NCI-H146 treated with DMSO at 0.1 percent for 48 hours (cell line): ENCODE results near the gene GNAO1.
A peak's percentile ranks its signal among the peaks of the same experiment; 100 is the strongest.

Source experiments
- DNase-seq: peaks from one replicate; lab custom pipeline; 2025; ENCODE audit not compliant: unreplicated experiment; lab: John Stamatoyannopoulos, UW

Gene GNAO1

DNA sequence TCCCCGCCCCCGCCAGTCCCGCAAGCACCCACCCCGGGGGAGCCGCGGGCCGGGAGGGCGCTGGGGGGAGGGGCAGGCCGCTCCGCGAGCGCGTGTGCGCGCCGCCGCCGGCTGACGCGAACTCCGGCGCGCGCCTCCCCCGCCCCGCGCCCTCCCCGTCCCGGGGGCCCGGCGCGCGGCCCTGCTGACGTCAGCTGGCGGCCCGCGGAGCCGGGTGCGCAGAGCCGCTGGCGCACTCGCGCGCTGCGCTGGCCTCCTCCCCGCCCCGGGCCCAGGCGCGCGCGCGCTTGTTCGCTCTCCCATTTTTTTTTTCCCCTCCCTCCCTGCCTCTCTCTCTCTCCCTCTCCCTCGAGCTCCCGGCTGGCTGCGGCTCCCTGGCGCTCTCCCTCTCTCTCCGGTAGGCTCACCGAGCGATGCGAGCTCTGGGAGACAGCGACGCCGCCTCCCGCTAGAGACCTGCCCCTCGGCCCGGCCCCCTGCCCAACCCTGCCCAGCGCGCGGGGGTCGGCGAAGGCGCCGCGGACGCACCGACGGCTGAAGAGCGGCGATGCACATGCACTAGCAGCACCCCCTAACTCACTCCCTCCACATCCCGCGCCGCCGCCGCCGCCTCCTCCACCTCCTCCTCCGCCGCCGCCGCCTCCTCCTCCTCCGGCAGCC lies at the start of gene GNAO1:
TSS of gene GNAO1 (plus strand) at position 334 of the 660 bp plus-strand sequence. CDS start 747 bp downstream, outside the sequence.
- DNase-seq = peak; percentile 33

GRCh38 chr16:56143666-56144065 lies 47.6 kb upstream of the GNAO1 start:
- no peak for DNase-seq

GRCh38 chr16:56145369-56145768 lies 45.9 kb upstream of the GNAO1 start:
- no peak for DNase-seq

GRCh38 chr16:56151621-56152020 lies 39.7 kb upstream of the GNAO1 start:
- no peak for DNase-seq

DNA sequence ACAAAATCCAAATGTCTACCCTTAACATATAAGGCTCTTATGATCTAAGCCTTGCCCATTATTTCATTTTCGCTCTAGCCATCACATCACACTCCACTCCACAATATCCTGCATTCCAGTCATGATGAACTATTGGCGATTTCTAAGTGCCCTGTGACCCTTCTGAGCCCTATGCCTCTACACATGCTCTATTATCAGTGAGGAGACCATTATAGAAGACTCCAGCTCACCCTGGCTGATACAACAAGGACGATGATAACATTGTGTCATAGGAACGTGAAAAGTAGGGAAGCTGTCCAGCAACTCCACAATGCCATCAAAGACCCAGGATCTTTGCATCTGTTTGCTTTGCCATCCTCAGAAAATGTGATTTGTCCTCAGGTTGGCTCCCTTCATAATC lies 29.6 kb upstream of the GNAO1 start:
- DNase-seq = no peak

GRCh38 chr16:56163089-56163488 lies 28.2 kb upstream of the GNAO1 start:
- DNase-seq = no peak

DNA sequence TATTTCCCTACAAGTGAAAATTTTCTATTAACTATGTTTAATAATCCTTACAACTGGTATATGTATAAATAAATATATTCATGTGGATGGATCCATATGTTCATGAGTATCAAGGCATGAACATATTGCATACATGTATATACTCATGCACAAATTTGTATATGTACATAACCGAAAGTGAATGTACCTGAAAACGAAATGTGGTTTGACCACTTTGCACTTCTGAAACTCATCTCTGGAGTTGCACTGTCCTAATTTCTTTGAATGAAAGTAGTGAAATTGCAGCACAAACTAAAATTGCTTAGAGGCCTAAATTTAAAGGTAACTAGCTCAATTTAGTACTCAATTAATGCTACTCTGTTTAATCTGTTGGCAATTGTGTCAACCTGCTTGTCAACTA lies 27.4 kb upstream of the GNAO1 start:
- no peak for DNase-seq

DNA sequence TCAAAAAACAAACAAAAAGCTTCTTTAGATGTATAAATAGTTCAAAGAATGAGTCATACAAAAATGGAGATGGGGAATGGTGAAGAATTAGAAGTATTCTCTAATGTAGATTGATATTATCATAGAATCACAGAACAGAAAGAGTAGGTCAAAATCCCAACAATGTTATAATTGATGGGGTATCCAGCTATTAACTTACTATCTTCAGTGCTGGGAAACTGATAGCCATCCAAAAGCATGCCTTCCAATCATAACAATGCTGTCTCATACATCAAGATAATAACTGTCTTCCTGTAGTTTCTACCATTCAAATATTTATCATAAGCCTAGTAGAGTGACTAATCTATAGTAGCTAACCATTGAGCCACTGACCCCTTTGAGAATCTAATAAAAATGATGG lies 26.7 kb upstream of the GNAO1 start:
- no peak for DNase-seq

DNA sequence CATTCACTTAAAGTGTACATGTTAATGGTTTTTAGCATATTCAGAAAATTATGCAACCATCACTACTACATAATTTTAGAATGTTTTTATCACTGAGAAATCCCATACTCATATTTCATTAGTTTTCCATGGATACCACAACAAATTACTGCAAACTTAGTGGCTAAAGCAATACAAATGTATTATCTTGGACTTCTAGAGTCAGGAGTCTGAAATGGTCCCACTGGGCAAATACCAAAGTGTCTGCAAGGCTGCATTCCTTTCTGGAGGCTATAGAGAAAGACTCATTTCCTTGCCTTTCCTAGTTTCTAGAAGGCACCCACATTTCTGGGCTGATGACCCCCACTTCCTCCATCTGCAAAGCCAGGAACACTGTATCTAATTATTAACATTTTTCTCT lies 16.9 kb upstream of the GNAO1 start:
- no peak for DNase-seq

GRCh38 chr16:56181401-56181800 lies 9.9 kb upstream of the GNAO1 start:
- DNase-seq = no peak

GRCh38 chr16:56183266-56183665 lies 8.0 kb upstream of the GNAO1 start:
- peak; percentile 33 for DNase-seq

- DNase-seq = no peak
Measured at GRCh38 chr16:56190048-56190676, 1.1 kb upstream of the GNAO1 start.

GRCh38 chr16:56190677-56191155 lies 573 bp upstream of the GNAO1 start:
- no peak for DNase-seq

- no peak for DNase-seq
Measured at GRCh38 chr16:56191835-56192634, 746 bp downstream of the GNAO1 start.

GRCh38 chr16:56192635-56192945 lies 1.3 kb downstream of the GNAO1 start:
- no peak for DNase-seq

DNA sequence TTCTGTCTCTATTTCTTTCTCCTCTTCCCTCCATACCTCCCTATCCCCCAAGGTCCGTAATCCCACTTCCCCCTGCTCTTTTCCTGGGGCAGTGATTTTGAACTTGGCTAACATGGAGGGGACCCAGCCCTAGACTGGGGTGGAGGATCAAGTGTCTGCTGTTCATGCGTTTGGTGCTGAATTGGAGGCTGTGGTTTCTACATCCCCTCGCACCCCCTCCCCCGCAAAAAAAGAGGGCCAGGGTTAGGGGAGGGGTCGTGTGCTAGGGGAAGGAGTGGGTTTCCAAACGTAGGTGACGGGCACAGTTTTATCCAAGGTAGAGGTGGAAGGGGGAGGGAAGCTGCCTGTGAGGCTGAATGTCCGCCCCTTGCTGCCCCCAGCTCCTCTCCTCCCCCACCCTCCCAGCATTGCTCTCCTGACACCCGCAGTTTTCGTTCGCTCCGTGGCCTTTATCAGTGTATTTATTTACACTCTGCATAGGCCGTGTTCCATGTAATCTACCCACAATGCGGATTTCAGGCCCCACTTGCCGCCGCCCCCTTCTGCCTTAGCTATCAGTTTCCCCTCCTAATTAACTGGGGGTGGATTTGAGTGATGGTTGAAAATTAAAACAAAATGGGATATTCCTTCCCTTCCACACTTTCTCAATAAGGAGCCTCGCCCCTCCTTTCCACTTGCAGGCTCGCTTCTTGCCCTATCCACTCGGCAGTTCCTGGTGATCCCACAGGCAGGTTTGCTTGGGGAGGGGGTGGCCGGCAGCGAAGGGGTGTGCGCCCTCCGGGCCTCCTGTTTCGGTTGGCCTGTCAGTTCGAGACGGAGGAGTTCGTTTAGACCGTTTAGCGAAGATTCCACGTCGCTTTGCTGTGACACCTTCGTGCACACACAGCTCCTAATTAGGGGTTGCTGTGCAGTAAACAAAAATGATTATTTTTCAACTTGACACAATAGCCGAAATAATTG lies 2.0 kb downstream of the GNAO1 start:
- DNase-seq = no peak

- DNase-seq = peak; percentile 75
Measured at GRCh38 chr16:56193951-56194726, 2.9 kb downstream of the GNAO1 start.

DNA sequence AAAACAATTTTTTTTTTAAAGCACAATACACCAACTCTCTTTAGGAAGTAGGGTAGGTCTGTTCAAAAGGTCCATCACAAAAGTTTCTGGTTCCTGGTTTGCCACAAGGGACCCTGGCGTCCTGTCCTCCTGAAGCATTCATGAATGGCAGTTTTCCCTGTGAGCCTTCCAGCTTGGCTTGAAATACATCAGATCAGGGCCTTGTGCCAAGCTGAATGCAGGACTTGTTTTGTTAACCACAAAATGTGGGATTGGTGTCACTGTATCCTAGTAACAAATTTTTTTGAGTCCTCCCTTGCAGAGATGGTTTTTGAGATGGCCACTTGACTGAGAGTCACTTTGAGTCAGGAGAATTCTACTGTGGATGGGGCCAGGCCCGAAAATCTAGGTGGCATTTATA lies 3.9 kb downstream of the GNAO1 start:
- DNase-seq = no peak

- no peak for DNase-seq
Measured at GRCh38 chr16:56196381-56196780, 5.1 kb downstream of the GNAO1 start.
